Fibroblast of the aortic adventitia (primary cell): ENCODE results near the gene HNRNPUL2. TPM values are rescaled to one million over a fixed set of nuclear protein-coding genes. Genes with fewer than 3 reads are reported as not detected.
"Not testable (repeated sequence)": the region's sequence is repeated elsewhere in the genome, so short reads cannot be mapped to it uniquely, and the experiment has no call there.

ENCODE experiments used
- DNase-seq: peaks from one replicate; pipeline ENCODE4 v3.0.0-alpha.2; 2010; ENCODE audit warnings: low read depth
- H3K4me3 ChIP-seq: 2 replicates; pipeline ENCODE4 v1.5.1; 2011; ENCODE audit warnings: low read depth, mild to moderate bottlenecking, control low read depth, low read length, moderate library complexity
- CTCF ChIP-seq: IDR thresholded peaks from 2 replicates; pipeline ENCODE4 v1.5.1; 2011; ENCODE audit warnings: mild to moderate bottlenecking, low read length, control low read depth, inconsistent platforms; ENCODE audit not compliant: insufficient read depth
- total RNA-seq: library from RNA; depleted of rRNA; stranded (reverse); fragments of >200 nt; gene quantifications from 2 replicates; pipeline ENCODE4 v1.2.3, GENCODE V29; 2012; ENCODE audit warnings: low replicate concordance

Gene HNRNPUL2
- total RNA-seq, 1 donor, result 16.7 TPM

GRCh38 chr11:62677156-62677555 is 50.1 kb downstream of the HNRNPUL2 start:
- DNase-seq, result no peak
- H3K4me3 ChIP-seq, result no peak overlapping the region
- TF ChIP-seq CTCF, result no peak

DNA sequence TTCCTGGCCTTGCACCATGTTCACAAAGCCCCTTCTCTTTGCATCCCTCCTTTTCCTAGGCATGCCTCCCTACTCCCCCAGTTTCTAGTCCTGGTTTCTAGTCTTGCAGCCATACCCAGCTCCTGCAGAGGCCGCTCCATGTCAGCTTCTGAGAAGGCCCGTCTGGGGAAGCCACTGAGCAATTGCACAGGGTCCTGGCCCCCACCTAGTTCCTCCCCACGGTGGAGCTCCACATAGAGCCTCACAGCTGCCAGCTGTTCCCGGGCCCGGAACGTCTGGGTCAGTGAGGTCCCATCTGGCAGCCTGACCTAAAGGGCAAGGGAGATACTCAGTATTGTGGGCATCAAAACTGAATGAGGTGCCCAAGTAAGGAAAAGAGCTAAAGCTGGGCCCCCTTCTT is 50.6 kb downstream of the HNRNPUL2 start:
- no peak overlapping the region for H3K4me3 ChIP-seq
- no peak for DNase-seq
- TF ChIP-seq CTCF, result no peak

DNA sequence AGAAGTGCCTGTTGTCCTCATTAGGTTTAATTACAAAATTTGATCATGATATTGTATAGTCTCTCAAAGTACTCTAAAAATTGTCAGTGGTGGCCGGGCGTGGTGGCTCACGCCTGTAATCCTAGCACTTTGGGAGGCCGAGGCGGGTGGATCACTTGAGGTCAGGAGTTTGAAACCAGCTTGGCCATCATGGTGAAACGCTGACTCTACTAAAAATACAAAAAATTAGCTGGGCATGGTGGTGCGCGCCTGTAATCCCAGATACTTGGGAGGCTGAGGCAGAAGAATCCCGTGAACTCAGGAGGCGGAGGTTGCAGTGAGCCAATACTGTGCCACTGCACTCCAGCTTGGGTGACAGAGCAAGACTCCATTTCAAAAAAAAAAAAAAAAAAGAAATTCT is 51.8 kb downstream of the HNRNPUL2 start:
- not testable (repeated sequence) for H3K4me3 ChIP-seq, DNase-seq

DNA sequence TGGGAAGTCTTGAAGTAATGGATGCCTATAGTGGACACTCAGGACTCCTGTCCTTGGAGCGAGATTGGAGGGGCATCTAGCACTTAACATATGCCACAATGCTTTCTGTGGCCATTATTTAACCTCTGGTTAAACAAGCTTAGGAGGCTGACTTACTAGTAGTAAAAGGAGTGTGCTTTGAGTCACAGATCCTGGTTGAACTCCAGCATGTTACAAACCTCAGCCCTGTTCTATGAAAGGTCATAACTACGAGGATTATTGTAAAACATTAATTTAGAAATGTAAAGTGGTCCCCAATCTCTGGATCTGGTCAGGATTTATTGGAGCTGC is 54.1 kb downstream of the HNRNPUL2 start:
- no peak overlapping the region for H3K4me3 ChIP-seq
- no peak for DNase-seq

GRCh38 chr11:62671608-62672389 is 55.5 kb downstream of the HNRNPUL2 start, which contains the start of the genes LBHD1 and UQCC3:
Gene LBHD1, minus strand, starts transcription at chr11:62672267. Its CDS starts 2,236 bp downstream, at chr11:62670031.
Gene UQCC3, plus strand, starts transcription at chr11:62671673. Its CDS starts 73 bp downstream, at chr11:62671746.
- peak; percentile 90 for DNase-seq
- no peak for TF ChIP-seq CTCF
- peak within 1 kb of the TSS; percentile 91 for H3K4me3 ChIP-seq

More for the DNA sequence above, 54.1 kb downstream of the HNRNPUL2 start:
- no peak for TF ChIP-seq CTCF

GRCh38 chr11:62671236-62671607 is 56.0 kb downstream of the HNRNPUL2 start:
- H3K4me3 ChIP-seq, result peak overlapping the region; percentile 91
- DNase-seq, result no peak
- no peak for TF ChIP-seq CTCF

DNA sequence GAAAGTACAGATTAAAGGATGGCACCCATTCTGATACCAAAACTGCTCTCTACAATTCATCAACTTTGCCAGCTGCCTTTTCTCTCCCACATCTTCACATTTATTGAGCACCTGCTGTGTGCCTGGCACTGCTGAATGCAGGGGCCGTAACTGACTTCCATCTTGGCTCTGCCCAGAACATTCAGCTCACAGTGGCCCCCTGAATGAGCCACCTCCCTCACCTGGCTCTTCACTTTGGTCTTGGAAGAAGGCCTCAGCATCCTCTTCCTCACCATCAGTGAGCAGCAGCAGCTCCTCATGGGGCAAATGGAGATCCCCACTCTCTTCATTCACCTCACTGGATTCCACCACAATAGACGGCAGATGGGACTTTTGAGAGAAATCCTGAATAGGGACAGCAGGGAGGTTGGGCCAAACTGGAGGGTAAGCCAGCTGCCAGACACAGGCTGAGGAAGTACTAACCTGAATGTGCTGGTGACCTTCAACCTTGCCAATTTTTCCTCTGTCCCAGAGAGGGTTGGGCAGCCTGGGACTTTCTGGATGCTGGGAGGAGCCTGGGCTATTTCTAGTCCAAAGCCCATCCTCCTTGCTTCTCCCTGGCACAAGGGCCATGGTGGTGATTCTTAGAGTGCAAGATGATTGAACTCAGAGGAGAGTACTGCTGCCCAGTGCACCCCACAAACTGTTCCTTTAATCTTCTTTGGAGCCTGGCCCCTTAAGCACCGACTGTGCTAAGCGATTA is 57.7 kb downstream of the HNRNPUL2 start:
- no peak for TF ChIP-seq CTCF
- no peak for DNase-seq

More for the DNA sequence above, 57.7 kb downstream of the HNRNPUL2 start:
- H3K4me3 ChIP-seq, result no peak overlapping the region
